A549 (cell line): ENCODE results near the gene AFAP1L2. TPM values are rescaled to one million over a fixed set of nuclear protein-coding genes. Genes with fewer than 3 reads are reported as not detected.

Experiments used
- ATAC-seq, 2 experiments: fragments of 200-7000 bp in 1 of 2; fragments of >200 bp in 1 of 2; cut with Nextera tagmentation in 1 of 2; cut with Tn5 transposase in 1 of 2; 3 replicates each; pipeline versions ENCODE4 v1.8.0 to v1.9.1; 2018 to 2020; ENCODE audit warnings: mild to moderate bottlenecking in 1 of 2, moderate library complexity in 1 of 2
- CTCF ChIA-PET: fragments of 300-600 bp; sonication (Branson Sonifier 250); formaldehyde crosslinking; extraction: SDS; loops from one replicate; lab custom pipeline; 2021; ENCODE audit warnings: antibody characterized with exemption, inconsistent platforms; lab: Yijun Ruan, JAX
- POLR2A ChIA-PET: fragments of 350-600 bp; formaldehyde crosslinking; extraction: SDS; loops from one replicate; lab custom pipeline; 2021; ENCODE audit warnings: antibody characterized with exemption, inconsistent platforms; lab: Yijun Ruan, JAX
- DNase-seq, 2 experiments: peaks; one replicate each; pipeline versions ENCODE4 v3.0.0 to v3.0.0-alpha.2; 2011 to 2016; ENCODE audit warnings: low read depth in 1 of 2, low spot score in 1 of 2
- FAIRE-seq: peaks from 2 replicates; lab custom pipeline; 2011; peaks lifted over from hg19 to GRCh38; lab: Jason Lieb, UNC
- H3K27ac ChIP-seq, 2 experiments: fragments of >200 bp; sonication (Bioruptor Twin); formaldehyde crosslinking; 3 replicates each; pipeline ENCODE4 v1.5.1; 2016 to 2017
- H3K4me1 ChIP-seq: fragments of >200 bp; sonication (Bioruptor Twin); formaldehyde crosslinking; 3 replicates; pipeline ENCODE4 v1.6.1; 2016
- H3K4me2 ChIP-seq: fragments of >200 bp; sonication (Bioruptor Twin); formaldehyde crosslinking; 3 replicates; pipeline ENCODE4 v1.6.1; 2016
- H3K4me3 ChIP-seq: fragments of >200 bp; sonication (Bioruptor Twin); formaldehyde crosslinking; 3 replicates; pipeline ENCODE4 v1.5.1; 2016
- H3K9me3 ChIP-seq: fragments of >200 bp; sonication (Bioruptor Twin); formaldehyde crosslinking; 3 replicates; pipeline ENCODE4 v1.6.1; 2016
- BHLHE40 ChIP-seq: IDR thresholded peaks from 2 replicates; pipeline ENCODE4 v1.6.1; 2012; ENCODE audit warnings: low read depth, low read length, inconsistent platforms
- CBX8 ChIP-seq: fragments of 200-600 bp; sonication (generic); IDR thresholded peaks from 2 replicates; pipeline ENCODE4 v1.6.1; 2016
- CHD4 ChIP-seq: fragments of 200-600 bp; sonication (generic); IDR thresholded peaks from 2 replicates; pipeline ENCODE4 v1.6.1; 2016; ENCODE audit warnings: antibody characterized with exemption, mild to moderate bottlenecking, borderline replicate concordance
- E2F6 ChIP-seq: IDR thresholded peaks from 2 replicates; pipeline ENCODE4 v1.6.1; 2012; ENCODE audit warnings: low read depth, borderline replicate concordance
- ELK1 ChIP-seq: fragments of 150-350 bp; IDR thresholded peaks from 2 replicates; pipeline ENCODE4 v1.6.1; 2014; ENCODE audit warnings: low read depth, mild to moderate bottlenecking, low read length
- EP300 ChIP-seq, 2 experiments: fragments of >200 bp; sonication (Bioruptor Twin); formaldehyde crosslinking; IDR thresholded peaks; 2 replicates in 1 of 2; 3 replicates in 1 of 2; pipeline ENCODE4 v1.6.1; 2016 to 2017
- FOSB ChIP-seq: fragments of 250-450 bp; sonication (Bioruptor Pico); IDR thresholded peaks from 2 replicates; pipeline ENCODE4 v1.5.0; 2020; ENCODE audit warnings: mild to moderate bottlenecking, moderate library complexity
- GATA3 ChIP-seq: IDR thresholded peaks from 2 replicates; pipeline ENCODE4 v1.6.1; 2012; ENCODE audit warnings: borderline replicate concordance
- HDAC2 ChIP-seq: fragments of 200-600 bp; sonication (generic); IDR thresholded peaks from 2 replicates; pipeline ENCODE4 v1.6.1; 2016
- HOXA7 ChIP-seq: fragments of 250-450 bp; sonication (Bioruptor Pico); IDR thresholded peaks from 2 replicates; pipeline ENCODE4 v1.5.0; 2020; ENCODE audit warnings: mild to moderate bottlenecking, moderate library complexity
- HOXB5 ChIP-seq: fragments of 250-450 bp; sonication (Bioruptor Pico); IDR thresholded peaks from 2 replicates; pipeline ENCODE4 v1.5.0; 2020; ENCODE audit warnings: mild to moderate bottlenecking, moderate library complexity
- JUN ChIP-seq, 2 experiments: fragments of >200 bp; sonication (Bioruptor Twin); formaldehyde crosslinking; IDR thresholded peaks; 2 replicates in 1 of 2; 3 replicates in 1 of 2; pipeline ENCODE4 v1.6.1; 2016 to 2017
- JUNB ChIP-seq: fragments of >200 bp; sonication (Bioruptor Twin); formaldehyde crosslinking; IDR thresholded peaks from 2 replicates; pipeline ENCODE4 v1.6.1; 2016
- KDM1A ChIP-seq: fragments of 200-600 bp; sonication (generic); IDR thresholded peaks from 2 replicates; pipeline ENCODE4 v1.6.1; 2016; ENCODE audit warnings: low read depth, mild to moderate bottlenecking
- MAX ChIP-seq: IDR thresholded peaks from 2 replicates; pipeline ENCODE4 v1.6.1; 2012
- MAZ ChIP-seq: fragments of 150-350 bp; IDR thresholded peaks from 2 replicates; pipeline ENCODE4 v1.6.1; 2014; ENCODE audit warnings: antibody characterized with exemption, low read depth, low read length, borderline replicate concordance
- NPAS2 ChIP-seq: fragments of 250-450 bp; sonication (Bioruptor Pico); IDR thresholded peaks from 2 replicates; pipeline ENCODE4 v1.8.0; 2022; ENCODE audit warnings: mild to moderate bottlenecking, moderate library complexity, borderline replicate concordance
- NR3C1 ChIP-seq: fragments of >200 bp; sonication (Bioruptor Twin); formaldehyde crosslinking; IDR thresholded peaks from 3 replicates; pipeline ENCODE4 v1.6.1; 2017
- POLR2A ChIP-seq: IDR thresholded peaks from 2 replicates; pipeline ENCODE4 v1.6.1; 2012; ENCODE audit warnings: mild to moderate bottlenecking, low read length
- RARB ChIP-seq: fragments of 250-450 bp; sonication (Bioruptor Pico); IDR thresholded peaks from 2 replicates; pipeline ENCODE4 v1.8.0; 2021; ENCODE audit warnings: mild to moderate bottlenecking, moderate library complexity
- RCOR1 ChIP-seq: fragments of 150-350 bp; IDR thresholded peaks from 2 replicates; pipeline ENCODE4 v1.6.1; 2014; ENCODE audit warnings: antibody characterized with exemption, low read length, low read depth
- REST ChIP-seq: fragments of 200-600 bp; sonication (generic); IDR thresholded peaks from 2 replicates; pipeline ENCODE4 v1.6.1; 2016; ENCODE audit warnings: antibody characterized with exemption, mild to moderate bottlenecking, moderate library complexity
- RNF2 ChIP-seq: fragments of 200-600 bp; sonication (generic); IDR thresholded peaks from 2 replicates; pipeline ENCODE4 v1.6.1; 2016; ENCODE audit warnings: low read depth, mild to moderate bottlenecking, antibody characterized with exemption, moderate library complexity, borderline replicate concordance
- SREBF2 ChIP-seq: fragments of 450-650 bp; IDR thresholded peaks from 2 replicates; pipeline ENCODE4 v1.6.1; 2014; ENCODE audit warnings: mild to moderate bottlenecking, moderate library complexity
- TFCP2L1 ChIP-seq: fragments of 250-450 bp; sonication (Bioruptor Pico); IDR thresholded peaks from 2 replicates; pipeline ENCODE4 v1.5.0; 2021; ENCODE audit warnings: mild to moderate bottlenecking
- TP53 ChIP-seq: fragments of 250-450 bp; sonication (Bioruptor Pico); IDR thresholded peaks from 2 replicates; pipeline ENCODE4 v1.5.0; 2021; ENCODE audit warnings: mild to moderate bottlenecking, moderate library complexity
- USF2 ChIP-seq: fragments of 450-650 bp; IDR thresholded peaks from 2 replicates; pipeline ENCODE4 v1.6.1; 2014; ENCODE audit warnings: antibody characterized with exemption
- ZC3H11A ChIP-seq: fragments of 450-650 bp; IDR thresholded peaks from 2 replicates; pipeline ENCODE4 v1.6.1; 2014; ENCODE audit warnings: antibody characterized with exemption, mild to moderate bottlenecking
- ZFP36 ChIP-seq: fragments of 450-650 bp; IDR thresholded peaks from 2 replicates; pipeline ENCODE4 v1.6.1; 2014; ENCODE audit warnings: borderline replicate concordance; ENCODE audit not compliant: partially characterized antibody
- ZSCAN20 ChIP-seq: fragments of 250-450 bp; sonication (Bioruptor Pico); IDR thresholded peaks from 2 replicates; pipeline ENCODE4 v1.8.0; 2022; ENCODE audit warnings: mild to moderate bottlenecking, moderate library complexity
- WGBS: methylation state at CpG from one replicate; pipeline ENCODE4 v1.1.6; 2017; ENCODE audit errors: missing lambda C conversion rate; 5-methylcytosine and 5-hydroxymethylcytosine counted together
- polyA plus RNA-seq, 4 experiments: library from polyadenylated mRNA; depleted of rRNA in 3 of 4; stranded (reverse); fragments of >200 nt; fragmentation: RNase III in 1 of 4; extraction: RNeasy Plus Mini Kit Qiagen cat#74134 plus additional on column Dnase treatment in 1 of 4; gene quantifications; 2 replicates in 3 of 4; 3 replicates in 1 of 4; pipeline ENCODE4 v1.2.3, GENCODE V29; 2011 to 2017

The AFAP1L2 gene
- polyA plus RNA-seq, 2 of the 4 experiments (the other 2 are of a cell fraction) = 19.6 to 27.3 TPM

GRCh38 chr10:114322344-114322743 is 82.0 kb downstream of the AFAP1L2 start:
- Histone ChIP-seq H3K4me3 (no peak overlapping the region), H3K4me2 (no peak overlapping the region), H3K27ac (peak overlapping the region in 1 of 2 experiments; percentile 39; a peak in 2 of 6 replicates), H3K4me1 (peaks cover 54% of the 10 kb centered on the region), H3K9me3 (no peaks in the 10 kb centered on the region)
- no peak for ATAC-seq
- POLR2A ChIA-PET = no interaction called here
- DNase-seq = no peak
- WGBS = 92% methylated on average over 5 of the region's 5 CpGs
- FAIRE-seq = no peak
- CTCF ChIA-PET = interaction anchor here (0.8 to 3.8 kb wide), 9 partner anchors 16 to 125 kb away, joined by 3 to 21 read pairs (median 4); no protein-coding TSS in a partner anchor
- TF ChIP-seq SREBF2 (no peak), FOSB (CRISPR knock-in tag) (no peak), ZSCAN20 (CRISPR knock-in tag) (no peak), BHLHE40 (no peak), ZFP36 (no peak), HOXB5 (no peak), MAZ (no peak), REST (no peak), KDM1A (no peak), EP300 (IDR thresholded peaks at IDR 0.05) (no peak), E2F6 (no peak), TFCP2L1 (CRISPR knock-in tag) (no peak), ELK1 (no peak), NR3C1 (no peak)

GRCh38 chr10:114320249-114321116 is 83.8 kb downstream of the AFAP1L2 start:
- Histone ChIP-seq H3K4me2 (peak overlapping the region; percentile 50), H3K9me3 (no peaks in the 10 kb centered on the region), H3K4me1 (peaks cover 43% of the 10 kb centered on the region), H3K27ac (peak overlapping the region; percentile 59 to 76), H3K4me3 (no peak overlapping the region)
- WGBS = 59% methylated on average over 17 of the region's 23 CpGs
- ATAC-seq (peak; percentile 86 to 89), FAIRE-seq (no peak), DNase-seq (peak; percentile 69 to 85)
- POLR2A ChIA-PET = interaction anchor here (0.6 to 1.6 kb wide), 3 partner anchors 14 to 83 kb away, joined by 3 read pairs; no protein-coding TSS in a partner anchor
- CTCF ChIA-PET = interaction anchor here (0.7 to 3.8 kb wide), 6 partner anchors 10 to 114 kb away, joined by 3 to 21 read pairs (median 4); no protein-coding TSS in a partner anchor
- no peak for TF ChIP-seq HDAC2
- no peak for TF ChIP-seq ZSCAN20 (CRISPR knock-in tag)
- peak; percentile 58; the same call in 1 of the 2 replicates for TF ChIP-seq GATA3
- TF ChIP-seq RARB (CRISPR knock-in tag) = no peak
- no peak for TF ChIP-seq RCOR1
- TF ChIP-seq NPAS2 (CRISPR knock-in tag) = no peak
- no peak for TF ChIP-seq CBX8
- TF ChIP-seq TP53 (CRISPR knock-in tag) = no peak
- TF ChIP-seq SREBF2 = no peak
- 0 out of 5 replicates have a peak, but pooled peaks of 1 of the 2 experiments have one; percentile 21 for TF ChIP-seq JUN (IDR thresholded peaks at IDR 0.05)
- no peak for TF ChIP-seq POLR2A
- no peak for TF ChIP-seq HOXA7 (CRISPR knock-in tag)
- no peak for TF ChIP-seq E2F6
- TF ChIP-seq FOSB (CRISPR knock-in tag) = no peak
- TF ChIP-seq JUNB = no peak
- no peak for TF ChIP-seq CHD4
- TF ChIP-seq ZC3H11A = no peak
- TF ChIP-seq NR3C1 = no peak
- TF ChIP-seq USF2 = no peak
- TF ChIP-seq RNF2 = no peak
- no peak for TF ChIP-seq BHLHE40
- TF ChIP-seq MAX = peak; percentile 64
